SK-N-MC (cell line): ENCODE results near the gene SPPL2B.

Experiments used
- DNase-seq: peaks from one replicate; pipeline ENCODE4 v3.0.0-alpha.2; 2011; ENCODE audit warnings: low read depth, low spot score
- H3K27ac ChIP-seq: fragments of 200-600 bp; sonication (generic); 2 replicates; pipeline ENCODE4 v1.5.1; 2016; ENCODE audit warnings: mixed run types
- H3K36me3 ChIP-seq: fragments of 200-600 bp; sonication (generic); 2 replicates; pipeline ENCODE4 v1.6.1; 2017; ENCODE audit warnings: antibody characterized with exemption, low read length, mixed read lengths; ENCODE audit not compliant: insufficient read depth
- H3K4me3 ChIP-seq: fragments of 200-600 bp; sonication (generic); 2 replicates; pipeline ENCODE4 v1.5.1; 2016
- H3K9ac ChIP-seq: fragments of 200-600 bp; sonication (generic); 2 replicates; pipeline ENCODE4 v1.8.0; 2017; ENCODE audit warnings: mixed run types, mixed read lengths; ENCODE audit not compliant: insufficient read length
- H3K9me3 ChIP-seq: fragments of 200-600 bp; sonication (generic); 2 replicates; pipeline ENCODE4 v1.6.1; 2017; ENCODE audit warnings: low read depth, mild to moderate bottlenecking, antibody characterized with exemption, low read length, moderate library complexity, mixed read lengths
- EZH2 ChIP-seq: fragments of 200-600 bp; sonication (generic); IDR thresholded peaks from one replicate; pipeline ENCODE4 v1.6.1; 2017; ENCODE audit warnings: antibody characterized with exemption
- FOXP2 ChIP-seq: optimal IDR thresholded peaks from 2 replicates; pipeline ENCODE3; 2011; ENCODE audit warnings: mild to moderate bottlenecking, moderate library complexity; ENCODE audit not compliant: insufficient read depth; ENCODE audit errors: extremely low read length, control extremely low read depth
- POLR2AphosphoS5 ChIP-seq: IDR thresholded peaks from 2 replicates; pipeline ENCODE4 v1.6.1; 2012; ENCODE audit warnings: mild to moderate bottlenecking, low read depth, low read length, borderline replicate concordance

Gene SPPL2B

GRCh38 chr19:2357279-2358206, 29.1 kb downstream of the SPPL2B start:
- Histone ChIP-seq H3K36me3 (no peaks in the 10 kb centered on the region; the same call in 1 of the 2 replicates), H3K9ac (no peak overlapping the region), H3K9me3 (no peaks in the 10 kb centered on the region), H3K4me3 (no peak overlapping the region), H3K27ac (no peak overlapping the region)
- DNase-seq = no peak
- no peak for TF ChIP-seq EZH2

GRCh38 chr19:2358548-2359173, 30.2 kb downstream of the SPPL2B start:
- H3K36me3 ChIP-seq = no peaks in the 10 kb centered on the region
- no peak overlapping the region for H3K4me3 ChIP-seq
- no peak for DNase-seq
- H3K9ac ChIP-seq = no peak overlapping the region
- H3K9me3 ChIP-seq = no peaks in the 10 kb centered on the region
- no peak for TF ChIP-seq POLR2AphosphoS5
- no peak for TF ChIP-seq FOXP2
- no peak for TF ChIP-seq EZH2
- no peak overlapping the region for H3K27ac ChIP-seq

GRCh38 chr19:2359992-2360685, 31.7 kb downstream of the SPPL2B start, which contains the start of gene TMPRSS9:
Gene TMPRSS9 (plus strand): TSS chr19:2360265. CDS start chr19:2389786, 29,521 bp downstream.
- TF ChIP-seq FOXP2 (no peak), EZH2 (no peak), POLR2AphosphoS5 (no peak)
- Histone ChIP-seq H3K9me3 (no peaks in the 10 kb centered on the region), H3K27ac (no peak within 1 kb of the TSS), H3K4me3 (peak within 1 kb of the TSS; percentile 33), H3K9ac (no peak within 1 kb of the TSS), H3K36me3 (no peaks in the 10 kb centered on the region)
- DNase-seq = no peak

GRCh38 chr19:2360833-2361232, 32.3 kb downstream of the SPPL2B start:
- Histone ChIP-seq H3K9me3 (no peaks in the 10 kb centered on the region), H3K9ac (no peak overlapping the region), H3K27ac (no peak overlapping the region), H3K4me3 (no peak overlapping the region; the same call in 1 of the 2 replicates), H3K36me3 (no peaks in the 10 kb centered on the region)
- TF ChIP-seq POLR2AphosphoS5 (no peak), FOXP2 (no peak), EZH2 (no peak)
- DNase-seq = no peak

GRCh38 chr19:2361246-2362045, 33.0 kb downstream of the SPPL2B start:
- H3K27ac ChIP-seq = no peak overlapping the region
- no peaks in the 10 kb centered on the region for H3K36me3 ChIP-seq
- DNase-seq = no peak
- TF ChIP-seq EZH2 (no peak), POLR2AphosphoS5 (no peak), FOXP2 (no peak)
- no peak overlapping the region for H3K9ac ChIP-seq
- H3K4me3 ChIP-seq = no peak overlapping the region
- no peaks in the 10 kb centered on the region for H3K9me3 ChIP-seq

- TF ChIP-seq POLR2AphosphoS5 (no peak), FOXP2 (no peak), EZH2 (no peak)
- H3K4me3 ChIP-seq = no peak overlapping the region
Measured at GRCh38 chr19:2362046-2362969, 33.8 kb downstream of the SPPL2B start.

GRCh38 chr19:2362970-2363300, 34.5 kb downstream of the SPPL2B start:
- DNase-seq = no peak
- Histone ChIP-seq H3K9ac (no peak overlapping the region), H3K9me3 (no peaks in the 10 kb centered on the region), H3K27ac (no peak overlapping the region), H3K36me3 (no peaks in the 10 kb centered on the region), H3K4me3 (no peak overlapping the region)
- TF ChIP-seq FOXP2 (no peak), POLR2AphosphoS5 (no peak), EZH2 (no peak)

More at GRCh38 chr19:2362046-2362969, 33.8 kb downstream of the SPPL2B start:
- no peak for DNase-seq
- Histone ChIP-seq H3K9me3 (no peaks in the 10 kb centered on the region), H3K27ac (no peak overlapping the region), H3K9ac (no peak overlapping the region), H3K36me3 (no peaks in the 10 kb centered on the region)
